Activated naive CD4-positive, alpha-beta T cell treated with anti-CD3 and anti-CD28 coated beads for 36 hours (primary cell): Measurements from ENCODE around the gene ASZ1. TPM values are rescaled to one million over a fixed set of nuclear protein-coding genes. Genes with fewer than 3 reads are reported as not detected.

Experiments used
- CTCF ChIA-PET: fragments of 350-600 bp; sonication (Branson Sonifier 250); formaldehyde crosslinking; loops from one replicate; lab custom pipeline; 2021; ENCODE audit warnings: antibody characterized with exemption; lab: Charles Lee
- DNase-seq: peaks from one replicate; pipeline ENCODE4 v3.0.0-alpha.2; 2020
- H3K27ac Mint-ChIP-seq: one replicate; pipeline ENCODE4 v1.8.0; 2021; ENCODE audit warnings: mild to moderate bottlenecking, mixed read lengths
- H3K27me3 Mint-ChIP-seq: one replicate; pipeline ENCODE4 v1.8.0; 2021; ENCODE audit warnings: low read depth, mixed read lengths
- H3K36me3 Mint-ChIP-seq: one replicate; pipeline ENCODE4 v1.8.0; 2021; ENCODE audit warnings: low read depth, mixed read lengths
- H3K4me1 Mint-ChIP-seq: one replicate; pipeline ENCODE4 v1.8.0; 2021; ENCODE audit warnings: low read depth, mixed read lengths
- H3K4me3 Mint-ChIP-seq: one replicate; pipeline ENCODE4 v1.8.0; 2021; ENCODE audit warnings: mild to moderate bottlenecking, moderate library complexity, mixed read lengths
- H3K9me3 Mint-ChIP-seq: one replicate; pipeline ENCODE4 v1.8.0; 2021; ENCODE audit warnings: mixed read lengths
- intact Hi-C: fragments of 100-400 bp; cut with micrococcal nuclease; formaldehyde crosslinking; loops from one replicate; pipeline ENCODE4 v1.15.1; 2023
- total RNA-seq, 2 experiments: library from RNA; stranded (reverse); gene quantifications; one replicate each; pipeline ENCODE4 v1.2.3, GENCODE V29; 2021

The ASZ1 gene
- total RNA-seq, 2 experiments from 2014 or later, result not detected

GRCh38 chr7:117364339-117365080, 62.8 kb downstream of the ASZ1 start:
- Mint-ChIP-seq H3K4me1 (no peaks in the 10 kb centered on the region), H3K9me3 (no peaks in the 10 kb centered on the region), H3K27me3 (no peaks in the 10 kb centered on the region), H3K4me3 (no peak overlapping the region), H3K36me3 (no peaks in the 10 kb centered on the region), H3K27ac (no peak overlapping the region)
- intact Hi-C loops, result no loop called here
- no peak for DNase-seq
- CTCF ChIA-PET, result interaction anchor here (0.6 kb wide), 1 partner anchor 375 kb away, joined by 3 read pairs; no protein-coding TSS in a partner anchor

- CTCF ChIA-PET, result no interaction called here
- Mint-ChIP-seq H3K27ac (no peak overlapping the region), H3K4me3 (no peak overlapping the region), H3K9me3 (no peaks in the 10 kb centered on the region), H3K4me1 (no peaks in the 10 kb centered on the region), H3K27me3 (no peaks in the 10 kb centered on the region), H3K36me3 (no peaks in the 10 kb centered on the region)
- DNase-seq, result no peak
- intact Hi-C loops, result no loop called here
Measured at GRCh38 chr7:117362294-117362888, 64.9 kb downstream of the ASZ1 start.

DNA sequence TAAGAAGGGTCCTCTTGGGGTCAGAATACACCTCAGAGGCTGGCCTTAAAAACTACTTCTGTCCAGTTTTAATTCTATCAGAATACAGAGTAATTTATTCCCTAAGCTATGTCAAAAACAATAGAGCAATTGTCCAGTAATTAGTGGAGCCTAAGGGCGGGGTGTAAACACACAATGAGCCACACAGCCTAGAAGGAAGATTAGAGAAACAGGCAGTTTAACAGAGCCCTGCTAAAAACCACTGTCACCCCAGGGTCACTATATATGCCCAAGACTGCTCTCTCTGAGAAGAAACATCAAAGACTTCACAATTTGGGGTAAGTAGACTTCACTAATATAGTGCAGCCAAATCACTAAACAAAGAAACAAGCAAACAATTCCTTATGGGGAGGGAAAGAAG, 77.3 kb downstream of the ASZ1 start:
- no peaks in the 10 kb centered on the region for H3K36me3 Mint-ChIP-seq
- no peak overlapping the region for H3K4me3 Mint-ChIP-seq
- no peaks in the 10 kb centered on the region for H3K4me1 Mint-ChIP-seq
- no peaks in the 10 kb centered on the region for H3K9me3 Mint-ChIP-seq
- H3K27ac Mint-ChIP-seq, result no peak overlapping the region
- CTCF ChIA-PET, result no interaction called here
- peaks cover 4% of the 10 kb centered on the region for H3K27me3 Mint-ChIP-seq
- DNase-seq, result no peak
- intact Hi-C loops, result no loop called here

DNA sequence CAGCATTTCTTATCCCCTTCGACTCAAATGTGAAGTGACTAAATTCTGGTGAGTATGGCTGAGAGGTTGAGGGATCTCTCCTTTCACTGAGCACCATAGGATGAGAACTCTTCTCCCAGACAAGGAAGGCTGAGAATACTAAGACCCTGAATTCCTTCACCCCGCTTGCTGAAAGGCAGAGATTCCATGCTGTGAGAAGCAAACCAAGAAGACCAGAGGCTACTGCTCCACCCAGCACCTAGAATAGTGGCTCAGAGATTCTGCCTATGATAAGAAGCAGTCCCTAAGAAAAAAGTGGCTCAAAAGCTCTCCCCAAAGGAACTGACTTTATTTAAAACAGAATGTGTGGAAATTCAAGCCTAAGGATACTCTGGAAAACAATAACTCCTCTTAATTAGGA, 77.7 kb downstream of the ASZ1 start:
- H3K4me3 Mint-ChIP-seq, result no peak overlapping the region
- CTCF ChIA-PET, result no interaction called here
- H3K27ac Mint-ChIP-seq, result no peak overlapping the region
- peaks cover 4% of the 10 kb centered on the region for H3K27me3 Mint-ChIP-seq
- no peaks in the 10 kb centered on the region for H3K4me1 Mint-ChIP-seq
- no peaks in the 10 kb centered on the region for H3K9me3 Mint-ChIP-seq
- intact Hi-C loops, result no loop called here
- no peaks in the 10 kb centered on the region for H3K36me3 Mint-ChIP-seq
- no peak for DNase-seq

DNA sequence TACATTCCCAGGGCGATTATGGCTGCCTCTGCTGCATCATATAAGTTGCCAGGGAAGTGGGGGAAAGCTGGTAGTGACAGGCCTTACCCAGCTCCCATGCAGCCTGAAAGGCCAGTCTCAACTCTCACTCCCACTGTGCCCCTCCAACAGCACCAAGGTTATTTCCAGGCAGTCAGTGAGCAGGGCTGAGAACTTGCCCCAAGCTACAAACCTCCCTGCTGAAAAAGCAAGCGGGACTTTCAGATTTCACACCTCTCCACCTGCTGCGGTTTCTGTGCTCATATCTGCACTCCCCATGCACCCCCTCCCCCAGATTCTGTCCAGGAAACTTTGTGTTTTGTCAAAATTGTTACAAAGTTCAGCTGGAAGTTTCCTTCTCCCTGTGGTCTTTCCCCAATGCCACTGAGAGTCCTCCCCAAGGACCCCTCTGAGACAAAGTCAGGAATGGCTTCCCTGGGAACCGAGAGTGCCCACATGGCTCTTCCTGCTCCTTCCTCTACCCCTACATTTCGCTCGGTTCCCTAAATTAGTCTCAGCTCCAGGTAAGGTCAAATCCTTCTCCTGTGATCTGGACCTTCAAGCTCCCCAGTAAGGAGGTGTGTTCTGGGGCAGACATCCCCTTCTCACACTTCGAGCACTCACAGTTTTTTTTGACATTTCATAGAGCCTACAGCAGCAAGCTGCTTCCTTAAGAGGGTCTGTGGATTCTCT, 79.2 kb downstream of the ASZ1 start:
- no peak for DNase-seq
- CTCF ChIA-PET, result interaction anchor here (0.6 kb wide), 1 partner anchor 59 kb away, joined by 3 read pairs; no protein-coding TSS in a partner anchor
- intact Hi-C loops, result no loop called here
- H3K27me3 Mint-ChIP-seq, result peaks cover 4% of the 10 kb centered on the region
- no peaks in the 10 kb centered on the region for H3K4me1 Mint-ChIP-seq
- no peak overlapping the region for H3K27ac Mint-ChIP-seq
- H3K36me3 Mint-ChIP-seq, result no peaks in the 10 kb centered on the region
- no peaks in the 10 kb centered on the region for H3K9me3 Mint-ChIP-seq
- H3K4me3 Mint-ChIP-seq, result no peak overlapping the region

GRCh38 chr7:117347480-117347879, 79.8 kb downstream of the ASZ1 start:
- Mint-ChIP-seq H3K9me3 (no peaks in the 10 kb centered on the region), H3K27ac (no peak overlapping the region), H3K4me1 (no peaks in the 10 kb centered on the region), H3K36me3 (no peaks in the 10 kb centered on the region), H3K4me3 (no peak overlapping the region), H3K27me3 (peaks cover 4% of the 10 kb centered on the region)
- no peak for DNase-seq
- intact Hi-C loops, result no loop called here
- CTCF ChIA-PET, result interaction anchor here (0.6 kb wide), 2 partner anchors 60 to 852 kb away, joined by 3 read pairs; no protein-coding TSS in a partner anchor

DNA sequence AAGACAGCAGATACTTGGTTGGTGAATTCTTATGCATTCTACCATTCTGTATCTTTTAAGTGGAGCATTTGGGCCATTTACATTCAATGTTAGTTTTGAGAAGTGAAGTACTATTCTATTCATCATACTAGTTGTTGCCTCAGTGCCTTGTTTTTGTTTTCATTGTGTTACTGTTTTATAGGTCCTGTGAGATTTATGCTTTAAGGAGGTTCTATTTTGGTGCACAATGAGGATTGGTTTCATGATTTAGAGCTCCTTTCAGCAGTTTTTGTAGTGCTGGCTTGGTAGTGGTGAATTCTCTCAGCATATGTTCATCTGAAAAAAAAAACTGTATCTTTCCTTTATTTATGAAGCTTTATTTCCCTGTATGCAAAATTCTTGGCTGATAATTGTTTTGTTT, 81.1 kb downstream of the ASZ1 start:
- H3K27ac Mint-ChIP-seq, result no peak overlapping the region
- no peak overlapping the region for H3K4me3 Mint-ChIP-seq
- intact Hi-C loops, result no loop called here
- H3K27me3 Mint-ChIP-seq, result peaks cover 4% of the 10 kb centered on the region
- H3K9me3 Mint-ChIP-seq, result no peaks in the 10 kb centered on the region
- no peak for DNase-seq
- no peaks in the 10 kb centered on the region for H3K36me3 Mint-ChIP-seq
- H3K4me1 Mint-ChIP-seq, result no peaks in the 10 kb centered on the region
- CTCF ChIA-PET, result no interaction called here

- CTCF ChIA-PET, result no interaction called here
- no peaks in the 10 kb centered on the region for H3K9me3 Mint-ChIP-seq
- H3K27ac Mint-ChIP-seq, result no peak overlapping the region
- H3K4me1 Mint-ChIP-seq, result no peaks in the 10 kb centered on the region
- H3K4me3 Mint-ChIP-seq, result no peak overlapping the region
- no peaks in the 10 kb centered on the region for H3K36me3 Mint-ChIP-seq
- intact Hi-C loops, result no loop called here
- no peaks in the 10 kb centered on the region for H3K27me3 Mint-ChIP-seq
- no peak for DNase-seq
Measured at GRCh38 chr7:117338020-117338419, 89.3 kb downstream of the ASZ1 start.

- Mint-ChIP-seq H3K4me1 (no peaks in the 10 kb centered on the region), H3K27ac (no peak overlapping the region), H3K9me3 (peaks cover 4% of the 10 kb centered on the region), H3K4me3 (no peak overlapping the region), H3K27me3 (peaks cover 2% of the 10 kb centered on the region), H3K36me3 (no peaks in the 10 kb centered on the region)
- no peak for DNase-seq
- CTCF ChIA-PET, result no interaction called here
- intact Hi-C loops, result no loop called here
Measured at GRCh38 chr7:117333168-117333567, 94.1 kb downstream of the ASZ1 start.

- intact Hi-C loops, result no loop called here
- CTCF ChIA-PET, result no interaction called here
- Mint-ChIP-seq H3K27ac (no peak overlapping the region), H3K9me3 (peaks cover 4% of the 10 kb centered on the region), H3K4me3 (no peak overlapping the region), H3K27me3 (peaks cover 6% of the 10 kb centered on the region), H3K4me1 (no peaks in the 10 kb centered on the region), H3K36me3 (no peaks in the 10 kb centered on the region)
- DNase-seq, result no peak
Measured at GRCh38 chr7:117332031-117332430, 95.3 kb downstream of the ASZ1 start.

DNA sequence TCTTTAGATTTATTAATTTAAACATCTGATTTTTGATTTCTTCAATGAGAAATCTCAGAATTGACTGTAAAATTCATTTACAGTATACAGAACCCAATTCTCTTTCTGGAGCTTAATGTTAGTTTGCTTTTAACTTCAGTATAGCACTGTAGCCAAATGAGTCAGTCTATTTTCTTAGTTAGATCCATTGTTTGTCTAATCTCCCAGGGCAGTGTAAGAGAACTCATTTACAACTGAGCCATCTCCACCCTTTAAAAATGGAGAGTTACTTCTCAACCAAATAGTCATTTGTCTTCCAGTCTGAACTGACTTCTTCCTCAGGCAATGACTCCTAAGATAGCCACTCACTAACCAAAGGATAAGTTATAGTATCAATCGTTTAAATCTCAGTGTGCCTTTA, 101.5 kb downstream of the ASZ1 start:
- H3K9me3 Mint-ChIP-seq, result peaks cover 3% of the 10 kb centered on the region
- H3K4me1 Mint-ChIP-seq, result peaks cover 5% of the 10 kb centered on the region
- H3K27me3 Mint-ChIP-seq, result peaks cover 43% of the 10 kb centered on the region
- H3K4me3 Mint-ChIP-seq, result no peak overlapping the region
- CTCF ChIA-PET, result no interaction called here
- DNase-seq, result no peak
- no peaks in the 10 kb centered on the region for H3K36me3 Mint-ChIP-seq
- intact Hi-C loops, result no loop called here
- no peak overlapping the region for H3K27ac Mint-ChIP-seq

- no peak for DNase-seq
- no peaks in the 10 kb centered on the region for H3K36me3 Mint-ChIP-seq
- CTCF ChIA-PET, result no interaction called here
- H3K4me3 Mint-ChIP-seq, result no peak overlapping the region
- peaks cover 2% of the 10 kb centered on the region for H3K9me3 Mint-ChIP-seq
- H3K27ac Mint-ChIP-seq, result no peak overlapping the region
- peaks cover 48% of the 10 kb centered on the region for H3K27me3 Mint-ChIP-seq
- intact Hi-C loops, result no loop called here
- H3K4me1 Mint-ChIP-seq, result peaks cover 5% of the 10 kb centered on the region
Measured at GRCh38 chr7:117324960-117325359, 102.3 kb downstream of the ASZ1 start.
